Stimulated activated CD4-positive, alpha-beta T cell treated with anti-CD3 and anti-CD28 coated beads, Interleukin-1b, Interleukin-23, amount 100 ng/mL, for 4 hours (primary cell): ENCODE results near the gene SLC23A2.
A peak's percentile ranks its signal among the peaks of the same experiment; 100 is the strongest.

Experiments used
- DNase-seq, 2 donors: peaks; one replicate each; pipeline ENCODE4 v3.0.0-alpha.2; 2020; ENCODE audit warnings: low read depth in 2 of 2

Gene SLC23A2

GRCh38 chr20:4844751-4845465 is 156.4 kb downstream of the SLC23A2 start:
- no peak for DNase-seq

- DNase-seq, result no peak
Measured at GRCh38 chr20:4844325-4844724, 157.0 kb downstream of the SLC23A2 start.

GRCh38 chr20:4840801-4841200 is 160.5 kb downstream of the SLC23A2 start:
- DNase-seq, result no peak

- DNase-seq, result no peak
Measured at GRCh38 chr20:4838526-4838925, 162.8 kb downstream of the SLC23A2 start.

- no peak for DNase-seq
Measured at GRCh38 chr20:4837760-4838159, 163.6 kb downstream of the SLC23A2 start.

- no peak for DNase-seq
Measured at GRCh38 chr20:4836935-4837334, 164.4 kb downstream of the SLC23A2 start.

GRCh38 chr20:4836473-4836872 is 164.8 kb downstream of the SLC23A2 start:
- no peak for DNase-seq

GRCh38 chr20:4835244-4836177 is 165.8 kb downstream of the SLC23A2 start:
- DNase-seq, result no peak

- no peak for DNase-seq
Measured at GRCh38 chr20:4833074-4833728, 168.1 kb downstream of the SLC23A2 start.

- no peak for DNase-seq
Measured at GRCh38 chr20:4832469-4832868, 168.8 kb downstream of the SLC23A2 start.

GRCh38 chr20:4830696-4831095 is 170.6 kb downstream of the SLC23A2 start:
- DNase-seq, result no peak

GRCh38 chr20:4830259-4830658 is 171.1 kb downstream of the SLC23A2 start:
- no peak for DNase-seq

- DNase-seq, result no peak
Measured at GRCh38 chr20:4829514-4830215, 171.6 kb downstream of the SLC23A2 start.

- DNase-seq, result no peak
Measured at GRCh38 chr20:4828830-4829513, 172.3 kb downstream of the SLC23A2 start.

- no peak for DNase-seq
Measured at GRCh38 chr20:4821590-4821989, 179.7 kb downstream of the SLC23A2 start.

GRCh38 chr20:4820806-4821518 is 180.3 kb downstream of the SLC23A2 start:
- DNase-seq, result no peak

- no peak for DNase-seq
Measured at GRCh38 chr20:4819901-4820300, 181.4 kb downstream of the SLC23A2 start.

GRCh38 chr20:4817230-4817671 is 184.1 kb downstream of the SLC23A2 start:
- DNase-seq, result no peak

GRCh38 chr20:4815628-4816027 is 185.7 kb downstream of the SLC23A2 start:
- DNase-seq, result no peak

- DNase-seq, result peak; percentile 56 to 62
Measured at GRCh38 chr20:4814696-4815252, 186.5 kb downstream of the SLC23A2 start.
